Subcutaneous abdominal adipose tissue (tissue), 5 donors: ENCODE measurements around the gene C19orf18.
"Not testable (repeated sequence)": the region's sequence is repeated elsewhere in the genome, so short reads cannot be mapped to it uniquely, and the experiment has no call there.

ENCODE experiments used
- H3K27ac ChIP-seq: one replicate; pipeline ENCODE4 v1.7.0; 2013; ENCODE audit warnings: low read depth, mild to moderate bottlenecking, inconsistent platforms, low read length, moderate library complexity
- H3K27me3 ChIP-seq, 5 donors: one replicate each; pipeline ENCODE4 v1.7.0; 2013; ENCODE audit warnings: low read length in 5 of 5, inconsistent platforms in 1 of 5; ENCODE audit not compliant: control insufficient read depth in 5 of 5, insufficient read depth in 4 of 5
- H3K36me3 ChIP-seq, 5 donors: one replicate each; pipeline ENCODE4 v1.7.0; 2013; ENCODE audit warnings: low read length in 5 of 5; ENCODE audit not compliant: control insufficient read depth in 5 of 5, insufficient read depth in 5 of 5
- H3K4me1 ChIP-seq, 5 donors: one replicate each; pipeline ENCODE4 v1.7.0; 2013; ENCODE audit warnings: low read length in 5 of 5, mild to moderate bottlenecking in 3 of 5, moderate library complexity in 1 of 5; ENCODE audit not compliant: control insufficient read depth in 5 of 5, insufficient read depth in 5 of 5
- H3K4me3 ChIP-seq, 5 donors: one replicate each; pipeline ENCODE4 v1.7.0; 2013; ENCODE audit warnings: low read length in 5 of 5, low read depth in 1 of 5
- H3K9ac ChIP-seq, 5 donors: one replicate each; pipeline ENCODE4 v1.7.0; 2013; ENCODE audit warnings: low read length in 5 of 5, mild to moderate bottlenecking in 4 of 5, moderate library complexity in 3 of 5
- H3K9me3 ChIP-seq, 5 donors: one replicate each; pipeline ENCODE4 v1.7.0; 2013; ENCODE audit warnings: low read length in 5 of 5; ENCODE audit not compliant: control insufficient read depth in 5 of 5
- donor health status: healthy.
- donor health status: healthy.
- donor health status: healthy.
- donor health status: healthy.
- donor health status: healthy.

C19orf18 gene

DNA sequence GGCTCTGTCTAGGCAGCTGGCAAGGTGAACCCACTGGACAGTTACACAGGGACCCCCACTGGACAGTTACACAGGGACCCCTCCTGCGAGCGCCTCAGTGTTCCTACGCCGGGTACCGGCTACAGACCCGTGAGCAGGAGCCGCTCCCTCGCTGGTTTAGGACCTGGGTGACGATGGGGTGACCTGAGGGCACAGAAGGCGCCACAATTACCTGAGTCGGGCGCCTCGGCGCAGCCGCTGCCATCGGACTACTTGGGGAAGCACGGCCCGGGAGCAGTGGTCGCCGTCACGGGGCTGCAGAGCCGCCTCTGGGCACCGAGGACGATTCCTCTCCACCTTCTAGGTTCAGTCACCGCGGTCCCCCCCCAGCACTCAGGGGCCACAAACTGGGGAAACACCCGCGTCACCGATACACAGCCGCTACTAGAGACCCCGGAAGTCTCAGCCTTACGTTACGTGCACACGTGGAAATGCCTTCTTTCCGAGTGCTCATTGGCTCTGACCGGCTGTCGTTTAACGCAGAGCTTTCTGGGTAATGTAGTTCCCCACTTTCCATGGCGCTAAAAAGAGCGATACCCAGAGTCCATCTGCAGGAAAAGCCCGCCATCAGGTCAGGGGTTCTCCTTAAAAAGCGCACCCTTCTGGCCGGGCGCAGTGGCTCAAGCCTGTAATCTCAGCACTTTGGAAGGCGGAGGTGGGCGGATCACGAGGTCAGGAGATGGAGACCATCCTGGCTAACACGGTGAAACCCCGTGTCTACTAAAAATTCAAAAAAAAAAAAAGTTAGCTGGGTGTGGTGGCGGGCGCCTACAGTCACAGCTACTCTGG lies 58.0 kb downstream of the C19orf18 start, which contains the start of gene ZNF417:
TSS of gene ZNF417 (minus strand) at position 425 of the 828 bp plus-strand sequence. CDS start at position 244, 181 bp downstream.
- peak within 1 kb of the TSS; percentile 72 for H3K27ac ChIP-seq
- H3K36me3 ChIP-seq, result peaks cover 0 to 19% (median 15%) of the 10 kb centered on the region in 5 donors
- H3K9ac ChIP-seq, result peak within 1 kb of the TSS; percentile 77 to 93 (median 88)
- peak within 1 kb of the TSS; percentile 79 to 92 (median 87) for H3K4me3 ChIP-seq
- H3K9me3 ChIP-seq, H3K27me3 ChIP-seq: not testable (repeated sequence)
- peaks cover 4 to 21% (median 13%) of the 10 kb centered on the region in 5 donors for H3K4me1 ChIP-seq

GRCh38 chr19:57914531-57914930 lies 59.8 kb downstream of the C19orf18 start:
- Histone ChIP-seq H3K27me3 (no peaks in the 10 kb centered on the region), H3K36me3 (peaks cover 4 to 28% (median 18%) of the 10 kb centered on the region in 5 donors), H3K4me1 (peaks cover 4 to 21% (median 13%) of the 10 kb centered on the region in 5 donors), H3K9me3 (peaks cover 0 to 10% (median 5%) of the 10 kb centered on the region in 5 donors), H3K9ac (no peak overlapping the region), H3K4me3 (peak overlapping the region in 2 of 5 donors; percentile 22 to 32), H3K27ac (no peak overlapping the region)
